ENCODE measurements around the gene KRT38. TPM values are rescaled to one million over a fixed set of nuclear protein-coding genes. Genes with fewer than 3 reads are reported as not detected.

The KRT38 gene
- total and polyA plus RNA-seq, 3 donors from 2014 or later = not detected

DNA sequence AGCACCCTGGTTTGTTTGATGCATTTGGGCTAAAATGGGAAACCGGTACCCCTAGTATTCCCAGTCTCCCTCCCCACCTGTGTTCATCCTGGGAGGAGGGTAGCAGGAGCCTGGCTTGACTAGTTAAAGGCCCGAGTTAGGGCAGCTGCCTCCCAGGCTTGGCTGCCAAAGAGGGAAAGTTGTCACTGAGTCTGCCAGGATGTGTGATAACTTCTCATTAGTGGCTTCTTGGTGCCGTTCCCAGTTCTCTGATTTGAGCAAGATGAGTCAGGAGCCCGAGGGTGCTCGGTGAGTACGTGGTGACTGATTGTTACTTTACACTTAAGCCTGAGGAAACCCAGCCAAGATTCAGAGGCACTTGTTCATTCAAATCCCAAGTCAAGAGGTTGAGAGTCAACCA lies 23.9 kb upstream of the KRT38 start:
- DNase-seq = peak; percentile 60
- Histone ChIP-seq H3K27me3 (no peaks in the 10 kb centered on the region), H3K4me1 (peaks cover 4% of the 10 kb centered on the region), H3K4me3 (no peak overlapping the region), H3K9me3 (no peaks in the 10 kb centered on the region), H3K36me3 (ENCODE audit: low read depth, missing control alignments) (no peaks in the 10 kb centered on the region), H3K27ac (no peak overlapping the region)
- TF ChIP-seq, protein P1, sequence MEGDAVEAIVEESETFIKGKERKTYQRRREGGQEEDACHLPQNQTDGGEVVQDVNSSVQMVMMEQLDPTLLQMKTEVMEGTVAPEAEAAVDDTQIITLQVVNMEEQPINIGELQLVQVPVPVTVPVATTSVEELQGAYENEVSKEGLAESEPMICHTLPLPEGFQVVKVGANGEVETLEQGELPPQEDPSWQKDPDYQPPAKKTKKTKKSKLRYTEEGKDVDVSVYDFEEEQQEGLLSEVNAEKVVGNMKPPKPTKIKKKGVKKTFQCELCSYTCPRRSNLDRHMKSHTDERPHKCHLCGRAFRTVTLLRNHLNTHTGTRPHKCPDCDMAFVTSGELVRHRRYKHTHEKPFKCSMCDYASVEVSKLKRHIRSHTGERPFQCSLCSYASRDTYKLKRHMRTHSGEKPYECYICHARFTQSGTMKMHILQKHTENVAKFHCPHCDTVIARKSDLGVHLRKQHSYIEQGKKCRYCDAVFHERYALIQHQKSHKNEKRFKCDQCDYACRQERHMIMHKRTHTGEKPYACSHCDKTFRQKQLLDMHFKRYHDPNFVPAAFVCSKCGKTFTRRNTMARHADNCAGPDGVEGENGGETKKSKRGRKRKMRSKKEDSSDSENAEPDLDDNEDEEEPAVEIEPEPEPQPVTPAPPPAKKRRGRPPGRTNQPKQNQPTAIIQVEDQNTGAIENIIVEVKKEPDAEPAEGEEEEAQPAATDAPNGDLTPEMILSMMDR (IDR thresholded peaks at IDR 0.05) = no peak
- no peak for TF ChIP-seq POLR2A (IDR thresholded peaks at IDR 0.05)
- WGBS, 2 donors = 20 to 38% methylated on average over 2 to 6 of the region's 6 CpGs
- intact Hi-C loops (cut with DNase I; ENCODE audit: low total_unique reads) = no loop called here

- DNase-seq = no peak
- Histone ChIP-seq H3K4me1 (peaks cover 4% of the 10 kb centered on the region), H3K36me3 (ENCODE audit: low read depth, missing control alignments) (no peaks in the 10 kb centered on the region), H3K9me3 (no peaks in the 10 kb centered on the region), H3K4me3 (no peak overlapping the region), H3K27me3 (no peaks in the 10 kb centered on the region), H3K27ac (no peak overlapping the region)
- intact Hi-C loops (cut with DNase I; ENCODE audit: low total_unique reads) = no loop called here
- 89 to 94% methylated on average over 10 to 11 of the region's 11 CpGs for WGBS, 2 donors
- TF ChIP-seq, protein P1 (IDR thresholded peaks at IDR 0.05) = no peak
- no peak for TF ChIP-seq POLR2A (IDR thresholded peaks at IDR 0.05)
Observed at GRCh38 chr17:41464173-41464572, 23.4 kb upstream of the KRT38 start.

DNA sequence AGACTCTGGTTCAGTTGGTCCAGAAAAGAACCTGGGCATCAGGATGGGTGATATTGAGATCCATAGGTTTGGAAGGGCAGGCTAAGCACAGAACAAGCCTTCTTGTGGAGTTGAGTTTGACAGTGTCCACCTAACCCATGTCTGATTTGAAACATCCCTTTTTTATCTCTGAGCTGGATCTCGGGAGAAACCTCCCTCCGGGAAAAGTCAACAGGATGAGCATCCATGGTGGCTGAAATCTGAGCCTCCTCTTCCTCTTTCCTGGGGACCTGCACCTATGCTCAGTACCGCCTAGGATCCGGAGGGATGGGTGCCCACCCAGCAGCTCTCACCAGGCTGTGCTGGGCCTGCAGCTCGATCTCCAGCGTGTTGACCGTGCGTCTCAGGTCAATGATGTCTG lies 23.0 kb upstream of the KRT38 start:
- peaks cover 4% of the 10 kb centered on the region for H3K4me1 ChIP-seq
- H3K4me3 ChIP-seq = no peak overlapping the region
- WGBS, 2 donors = 97 to 99% methylated on average over 8 of the region's 8 CpGs
- H3K36me3 ChIP-seq (ENCODE audit: low read depth, missing control alignments) = no peaks in the 10 kb centered on the region
- intact Hi-C loops (cut with DNase I; ENCODE audit: low total_unique reads) = no loop called here
- no peak for DNase-seq
- no peak overlapping the region for H3K27ac ChIP-seq
- H3K9me3 ChIP-seq = no peaks in the 10 kb centered on the region
- TF ChIP-seq, protein P1 (IDR thresholded peaks at IDR 0.05) = no peak
- no peak for TF ChIP-seq POLR2A (IDR thresholded peaks at IDR 0.05)
- H3K27me3 ChIP-seq = no peaks in the 10 kb centered on the region

GRCh38 chr17:41462705-41463104 lies 21.9 kb upstream of the KRT38 start:
- Histone ChIP-seq H3K27ac (no peak overlapping the region), H3K4me3 (no peak overlapping the region), H3K4me1 (peaks cover 4% of the 10 kb centered on the region), H3K9me3 (no peaks in the 10 kb centered on the region), H3K36me3 (ENCODE audit: low read depth, missing control alignments) (no peaks in the 10 kb centered on the region), H3K27me3 (no peaks in the 10 kb centered on the region)
- DNase-seq = no peak
- intact Hi-C loops (cut with DNase I; ENCODE audit: low total_unique reads) = no loop called here
- 60 to 65% methylated on average over 3 to 15 of the region's 15 CpGs for WGBS, 2 donors
- TF ChIP-seq POLR2A (IDR thresholded peaks at IDR 0.05) = no peak
- TF ChIP-seq, protein P1 (IDR thresholded peaks at IDR 0.05) = no peak

GRCh38 chr17:41457676-41458075 lies 16.9 kb upstream of the KRT38 start:
- Histone ChIP-seq H3K36me3 (ENCODE audit: low read depth, missing control alignments) (no peaks in the 10 kb centered on the region), H3K27me3 (no peaks in the 10 kb centered on the region), H3K4me1 (no peaks in the 10 kb centered on the region), H3K27ac (no peak overlapping the region), H3K4me3 (no peak overlapping the region), H3K9me3 (no peaks in the 10 kb centered on the region)
- WGBS, 2 donors = 60 to 61% methylated on average over 4 of the region's 4 CpGs
- DNase-seq = no peak
- intact Hi-C loops (cut with DNase I; ENCODE audit: low total_unique reads) = no loop called here
- TF ChIP-seq, protein P1 (IDR thresholded peaks at IDR 0.05) = no peak
- no peak for TF ChIP-seq POLR2A (IDR thresholded peaks at IDR 0.05)

Measured in testis (tissue), 3 donors.